Liver (tissue), 9 donors: Measurements from ENCODE around the gene CYP2E1. TPM values are rescaled to one million over a fixed set of nuclear protein-coding genes. Genes with fewer than 3 reads are reported as not detected.

Experiments used
- DNase-seq: peaks from one replicate; pipeline ENCODE4 v3.0.0-alpha.2; 2017; ENCODE audit warnings: low spot score
- H3K27ac ChIP-seq, 2 donors: one replicate each; pipeline ENCODE4 v1.7.0; 2013; ENCODE audit warnings: inconsistent platforms in 2 of 2, low read length in 2 of 2, control low read depth in 1 of 2, low read depth in 1 of 2, mild to moderate bottlenecking in 1 of 2
- H3K27me3 ChIP-seq, 4 donors: one replicate each; pipeline versions ENCODE4 v1.6.1 to v1.7.0; 2013; ENCODE audit warnings: low read length in 3 of 4, inconsistent platforms in 1 of 4, mild to moderate bottlenecking in 1 of 4, moderate library complexity in 1 of 4; ENCODE audit not compliant: control insufficient read depth in 4 of 4, insufficient read depth in 4 of 4
- H3K36me3 ChIP-seq, 4 donors: one replicate each; pipeline versions ENCODE4 v1.6.1 to v1.7.0; 2013; ENCODE audit warnings: low read length in 3 of 4, mild to moderate bottlenecking in 3 of 4, low read depth in 1 of 4, moderate library complexity in 1 of 4; ENCODE audit not compliant: control insufficient read depth in 4 of 4, insufficient read depth in 3 of 4
- H3K4me1 ChIP-seq, 4 donors: one replicate each; pipeline versions ENCODE4 v1.6.1 to v1.7.0; 2013; ENCODE audit warnings: low read length in 3 of 4, mild to moderate bottlenecking in 3 of 4, moderate library complexity in 1 of 4; ENCODE audit not compliant: control insufficient read depth in 4 of 4, insufficient read depth in 4 of 4
- H3K4me3 ChIP-seq, 3 donors: one replicate each; pipeline versions ENCODE4 v1.6.1 to v1.7.0; 2013; ENCODE audit warnings: low read length in 3 of 3, control low read depth in 1 of 3, low read depth in 1 of 3, mild to moderate bottlenecking in 1 of 3
- H3K9ac ChIP-seq, 2 donors: one replicate each; pipeline ENCODE4 v1.7.0; 2013; ENCODE audit warnings: low read length in 2 of 2, mild to moderate bottlenecking in 2 of 2, moderate library complexity in 2 of 2, control low read depth in 1 of 2, low read depth in 1 of 2
- H3K9me3 ChIP-seq, 4 donors: one replicate each; pipeline versions ENCODE4 v1.6.1 to v1.7.0; 2013; ENCODE audit warnings: low read length in 3 of 4; ENCODE audit not compliant: control insufficient read depth in 4 of 4
- FOXA1 ChIP-seq: IDR thresholded peaks from 2 replicates; pipeline ENCODE4 v1.6.1; 2016; ENCODE audit warnings: antibody characterized with exemption
- FOXA2 ChIP-seq: IDR thresholded peaks from 2 replicates; pipeline ENCODE4 v1.6.1; 2016; ENCODE audit warnings: antibody characterized with exemption
- HNF4A ChIP-seq, 2 donors: conservative IDR thresholded peaks; 2 replicates each; pipeline ENCODE4 v1.6.1; 2016; ENCODE audit warnings: antibody characterized with exemption in 2 of 2, mild to moderate bottlenecking in 2 of 2
- HNF4G ChIP-seq: IDR thresholded peaks from 2 replicates; pipeline ENCODE4 v1.6.1; 2016; ENCODE audit warnings: antibody characterized with exemption
- JUND ChIP-seq, 2 donors: IDR thresholded peaks; 2 replicates each; pipeline ENCODE4 v1.6.1; 2016; ENCODE audit warnings: antibody characterized with exemption in 2 of 2
- RAD21 ChIP-seq, 2 donors: IDR thresholded peaks; 2 replicates each; pipeline ENCODE4 v1.6.1; 2016; ENCODE audit warnings: antibody characterized with exemption in 2 of 2, mild to moderate bottlenecking in 2 of 2
- RXRA ChIP-seq, 2 donors: IDR thresholded peaks; 2 replicates each; pipeline ENCODE4 v1.6.1; 2017 to 2018; ENCODE audit warnings: antibody characterized with exemption in 2 of 2, mild to moderate bottlenecking in 1 of 2
- SP1 ChIP-seq: IDR thresholded peaks from 2 replicates; pipeline ENCODE4 v1.6.1; 2018; ENCODE audit warnings: antibody characterized with exemption, mild to moderate bottlenecking
- YY1 ChIP-seq: IDR thresholded peaks from 2 replicates; pipeline ENCODE4 v1.6.1; 2016; ENCODE audit warnings: antibody characterized with exemption, mild to moderate bottlenecking
- WGBS: extraction: QIAGEN DNeasy Blood & Tissue Kit; methylation state at CpG from one replicate; pipeline ENCODE4 v1.1.7; 2013; 5-methylcytosine and 5-hydroxymethylcytosine counted together
- polyA plus RNA-seq, 2 donors: library from polyadenylated mRNA; stranded (reverse) in 1 of 2; unstranded in 1 of 2; fragments of 200-250 nt in 1 of 2; fragments of >200 nt in 1 of 2; fragmentation: Nextera tagmentation in 1 of 2; extraction: Ambion mirVana in 1 of 2; gene quantifications; one replicate each; pipeline versions ENCODE4 v1.2.1 to v1.2.3, GENCODE V29; 2013 to 2015
- total RNA-seq, 2 donors: library from RNA; depleted of rRNA; stranded (reverse); fragments of >200 nt; gene quantifications; one replicate each; pipeline ENCODE4 v1.2.3, GENCODE V29; 2014
- TF ChIP-seq, protein P1 (sequence below): IDR thresholded peaks from 2 replicates; pipeline ENCODE4 v1.6.1; 2016; ENCODE audit warnings: antibody characterized with exemption, mild to moderate bottlenecking
- TF ChIP-seq, protein P2 (sequence below): IDR thresholded peaks from 2 replicates; pipeline ENCODE4 v1.6.1; 2016; ENCODE audit warnings: antibody characterized with exemption
- TF ChIP-seq, protein P3 (sequence below): IDR thresholded peaks from 2 replicates; pipeline ENCODE4 v1.6.1; 2016; ENCODE audit warnings: antibody characterized with exemption
- TF ChIP-seq, protein P4 (sequence below): IDR thresholded peaks from 2 replicates; pipeline ENCODE4 v1.6.1; 2016; ENCODE audit warnings: antibody characterized with exemption
- donor health status: healthy.
- donor health status: healthy.
- donor health status: healthy.
- donor health status: healthy.
- donor health status: healthy.

CYP2E1 gene
- total and polyA plus RNA-seq, 4 donors = 0.93 to 5,149 (median 3,213) TPM

DNA sequence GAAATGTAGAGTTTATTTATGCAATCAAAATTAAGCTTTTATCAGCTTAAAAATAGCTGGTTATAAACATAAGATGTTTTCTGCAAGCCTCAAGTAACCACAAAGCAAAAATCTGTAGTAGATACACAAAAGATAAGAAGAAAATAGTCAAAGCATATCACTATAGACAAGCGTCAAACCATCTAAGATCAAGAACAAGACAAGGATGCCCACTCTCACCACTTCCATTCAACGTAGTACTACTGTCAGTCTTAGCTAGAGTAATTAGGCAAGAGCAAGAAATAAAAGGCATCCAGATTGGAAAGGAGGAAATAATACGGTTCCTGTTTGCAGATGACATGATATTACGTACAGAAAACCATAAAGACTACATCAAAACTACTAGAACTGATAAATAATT, 17.5 kb upstream of the CYP2E1 start (continued):
- TF ChIP-seq, protein P1, sequence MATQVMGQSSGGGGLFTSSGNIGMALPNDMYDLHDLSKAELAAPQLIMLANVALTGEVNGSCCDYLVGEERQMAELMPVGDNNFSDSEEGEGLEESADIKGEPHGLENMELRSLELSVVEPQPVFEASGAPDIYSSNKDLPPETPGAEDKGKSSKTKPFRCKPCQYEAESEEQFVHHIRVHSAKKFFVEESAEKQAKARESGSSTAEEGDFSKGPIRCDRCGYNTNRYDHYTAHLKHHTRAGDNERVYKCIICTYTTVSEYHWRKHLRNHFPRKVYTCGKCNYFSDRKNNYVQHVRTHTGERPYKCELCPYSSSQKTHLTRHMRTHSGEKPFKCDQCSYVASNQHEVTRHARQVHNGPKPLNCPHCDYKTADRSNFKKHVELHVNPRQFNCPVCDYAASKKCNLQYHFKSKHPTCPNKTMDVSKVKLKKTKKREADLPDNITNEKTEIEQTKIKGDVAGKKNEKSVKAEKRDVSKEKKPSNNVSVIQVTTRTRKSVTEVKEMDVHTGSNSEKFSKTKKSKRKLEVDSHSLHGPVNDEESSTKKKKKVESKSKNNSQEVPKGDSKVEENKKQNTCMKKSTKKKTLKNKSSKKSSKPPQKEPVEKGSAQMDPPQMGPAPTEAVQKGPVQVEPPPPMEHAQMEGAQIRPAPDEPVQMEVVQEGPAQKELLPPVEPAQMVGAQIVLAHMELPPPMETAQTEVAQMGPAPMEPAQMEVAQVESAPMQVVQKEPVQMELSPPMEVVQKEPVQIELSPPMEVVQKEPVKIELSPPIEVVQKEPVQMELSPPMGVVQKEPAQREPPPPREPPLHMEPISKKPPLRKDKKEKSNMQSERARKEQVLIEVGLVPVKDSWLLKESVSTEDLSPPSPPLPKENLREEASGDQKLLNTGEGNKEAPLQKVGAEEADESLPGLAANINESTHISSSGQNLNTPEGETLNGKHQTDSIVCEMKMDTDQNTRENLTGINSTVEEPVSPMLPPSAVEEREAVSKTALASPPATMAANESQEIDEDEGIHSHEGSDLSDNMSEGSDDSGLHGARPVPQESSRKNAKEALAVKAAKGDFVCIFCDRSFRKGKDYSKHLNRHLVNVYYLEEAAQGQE = no peak
- no peak for TF ChIP-seq FOXA1

GRCh38 chr10:133511408-133511807, 15.8 kb upstream of the CYP2E1 start:
- Histone ChIP-seq H3K4me1 (peaks cover 3 to 35% (median 21%) of the 10 kb centered on the region in 4 donors), H3K9ac (no peak overlapping the region), H3K4me3 (no peak overlapping the region), H3K36me3 (peaks cover 0 to 5% (median 2%) of the 10 kb centered on the region in 4 donors), H3K27ac (peak overlapping the region; percentile 9 to 35), H3K9me3 (peaks cover 0 to 5% (median 0%) of the 10 kb centered on the region in 4 donors), H3K27me3 (no peaks in the 10 kb centered on the region)
- DNase-seq = no peak
- WGBS = 59% methylated on average over 4 of the region's 4 CpGs
- TF ChIP-seq RXRA (IDR thresholded peaks at IDR 0.05) = no peak

- no peak for DNase-seq
- WGBS = 21% methylated on average over 4 of the region's 4 CpGs
- Histone ChIP-seq H3K27me3 (no peaks in the 10 kb centered on the region), H3K27ac (peak overlapping the region; percentile 22 to 64), H3K4me3 (no peak overlapping the region), H3K4me1 (peaks cover 3 to 35% (median 21%) of the 10 kb centered on the region in 4 donors), H3K9me3 (peaks cover 0 to under 1% (median 0%) of the 10 kb centered on the region in 4 donors), H3K9ac (no peak overlapping the region), H3K36me3 (peaks cover 0 to 3% (median under 1%) of the 10 kb centered on the region in 4 donors)
- TF ChIP-seq RXRA (IDR thresholded peaks at IDR 0.05) (peak; percentile 59 to 82), FOXA1 (no peak), HNF4G (peak; percentile 24), SP1 (peak; percentile 65), YY1 (no peak), JUND (IDR thresholded peaks at IDR 0.05) (peak; percentile 73 to 85), FOXA2 (peak; percentile 74), HNF4A (conservative IDR thresholded peaks at IDR 0.05) (peak; percentile 79), RAD21 (IDR thresholded peaks at IDR 0.05) (peak in 1 of 2 donors; percentile 18)
- TF ChIP-seq, protein P2, sequence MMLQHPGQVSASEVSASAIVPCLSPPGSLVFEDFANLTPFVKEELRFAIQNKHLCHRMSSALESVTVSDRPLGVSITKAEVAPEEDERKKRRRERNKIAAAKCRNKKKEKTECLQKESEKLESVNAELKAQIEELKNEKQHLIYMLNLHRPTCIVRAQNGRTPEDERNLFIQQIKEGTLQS = peak; percentile 87
- TF ChIP-seq, protein P3, sequence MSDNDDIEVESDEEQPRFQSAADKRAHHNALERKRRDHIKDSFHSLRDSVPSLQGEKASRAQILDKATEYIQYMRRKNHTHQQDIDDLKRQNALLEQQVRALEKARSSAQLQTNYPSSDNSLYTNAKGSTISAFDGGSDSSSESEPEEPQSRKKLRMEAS = peak; percentile 34
- TF ChIP-seq, protein P4, sequence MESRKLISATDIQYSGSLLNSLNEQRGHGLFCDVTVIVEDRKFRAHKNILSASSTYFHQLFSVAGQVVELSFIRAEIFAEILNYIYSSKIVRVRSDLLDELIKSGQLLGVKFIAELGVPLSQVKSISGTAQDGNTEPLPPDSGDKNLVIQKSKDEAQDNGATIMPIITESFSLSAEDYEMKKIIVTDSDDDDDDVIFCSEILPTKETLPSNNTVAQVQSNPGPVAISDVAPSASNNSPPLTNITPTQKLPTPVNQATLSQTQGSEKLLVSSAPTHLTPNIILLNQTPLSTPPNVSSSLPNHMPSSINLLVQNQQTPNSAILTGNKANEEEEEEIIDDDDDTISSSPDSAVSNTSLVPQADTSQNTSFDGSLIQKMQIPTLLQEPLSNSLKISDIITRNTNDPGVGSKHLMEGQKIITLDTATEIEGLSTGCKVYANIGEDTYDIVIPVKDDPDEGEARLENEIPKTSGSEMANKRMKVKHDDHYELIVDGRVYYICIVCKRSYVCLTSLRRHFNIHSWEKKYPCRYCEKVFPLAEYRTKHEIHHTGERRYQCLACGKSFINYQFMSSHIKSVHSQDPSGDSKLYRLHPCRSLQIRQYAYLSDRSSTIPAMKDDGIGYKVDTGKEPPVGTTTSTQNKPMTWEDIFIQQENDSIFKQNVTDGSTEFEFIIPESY = peak; percentile 66
- TF ChIP-seq, protein P1 = no peak
Measured at GRCh38 chr10:133511907-133512528, 15.1 kb upstream of the CYP2E1 start.
